Thyroid gland (tissue), 4 donors: Measurements from ENCODE around the gene SPTLC2. TPM values are rescaled to one million over a fixed set of nuclear protein-coding genes. Genes with fewer than 3 reads are reported as not detected.

ENCODE experiments used
- DNase-seq, 2 donors: peaks; one replicate each; pipeline ENCODE4 v3.0.0-alpha.2; 2019
- H3K27ac ChIP-seq, 3 donors: fragments of 200-600 bp; sonication (generic); 1 replicate in 2 of 3; 2 replicates in 1 of 3; pipeline ENCODE4 v1.5.1; 2016 to 2019; ENCODE audit warnings: mild to moderate bottlenecking in 1 of 3, moderate library complexity in 1 of 3
- H3K27me3 ChIP-seq: fragments of 200-600 bp; sonication (generic); one replicate; pipeline ENCODE4 v1.5.1; 2019
- H3K36me3 ChIP-seq, 2 donors: fragments of 200-600 bp; sonication (generic); one replicate each; pipeline ENCODE4 v1.5.1; 2016 to 2019
- H3K4me1 ChIP-seq, 2 donors: fragments of 200-600 bp; sonication (generic); one replicate each; pipeline ENCODE4 v1.5.1; 2017 to 2019
- H3K4me3 ChIP-seq, 3 donors: fragments of 200-600 bp; sonication (generic); replicated peaks in 1 of 3; 1 replicate in 2 of 3; 2 replicates in 1 of 3; pipeline ENCODE4 v1.5.1; 2016; ENCODE audit warnings: mild to moderate bottlenecking in 1 of 3
- H3K9me3 ChIP-seq: fragments of 200-600 bp; sonication (generic); one replicate; pipeline ENCODE4 v1.5.1; 2017
- CTCF ChIP-seq, 6 experiments: fragments of 200-600 bp in 3 of 6; fragments of 450-650 bp in 3 of 6; sonication (generic) in 3 of 6; IDR thresholded peaks; one replicate each; pipeline ENCODE4 v1.5.1; 2016 to 2019; ENCODE audit warnings: antibody characterized with exemption in 6 of 6, mild to moderate bottlenecking in 2 of 6, inconsistent platforms in 1 of 6, moderate library complexity in 1 of 6
- POLR2A ChIP-seq, 2 donors: fragments of 450-650 bp; IDR thresholded peaks; one replicate each; pipeline ENCODE4 v1.6.1; 2017; ENCODE audit warnings: antibody characterized with exemption in 2 of 2, mild to moderate bottlenecking in 2 of 2, moderate library complexity in 1 of 2
- WGBS, 2 donors: methylation state at CpG; one replicate each; pipeline ENCODE4 v1.1.5; 2017; 5-methylcytosine and 5-hydroxymethylcytosine counted together
- intact Hi-C: fragments of 100-400 bp; cut with DNase I; formaldehyde crosslinking; loops from one replicate; pipeline ENCODE4 v1.15.1; 2023
- total RNA-seq, 4 donors: library from RNA; depleted of rRNA; stranded (reverse); fragments of >200 nt; gene quantifications; one replicate each; pipeline ENCODE4 v1.2.3, GENCODE V29; 2016

SPTLC2 gene
- total RNA-seq, 4 donors from 2014 or later, result 25.6 to 32.2 (median 29.0) TPM

DNA sequence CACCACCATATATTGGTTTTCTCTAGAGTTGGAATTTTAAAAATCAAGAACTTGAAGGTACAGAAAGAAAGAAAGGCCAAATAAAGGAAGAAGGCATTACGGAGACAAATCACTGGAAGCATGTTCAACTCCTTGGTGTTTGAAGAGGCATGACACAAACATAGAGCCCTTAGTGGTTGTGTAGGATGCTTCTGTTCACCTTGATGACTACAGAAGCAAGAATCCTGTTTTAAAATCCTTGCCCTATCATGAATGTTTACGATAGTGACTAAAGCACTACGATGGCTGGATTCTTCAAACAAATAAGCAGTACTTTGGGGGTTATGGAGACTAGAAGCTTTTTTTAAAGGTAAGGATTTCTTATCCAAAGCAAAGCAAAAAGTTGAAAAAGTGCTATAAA lies 107.6 kb downstream of the SPTLC2 start:
- WGBS, 2 donors, result 94 to 95% methylated on average over 3 of the region's 3 CpGs
- no peak for DNase-seq
- Histone ChIP-seq H3K9me3 (no peaks in the 10 kb centered on the region), H3K27me3 (no peaks in the 10 kb centered on the region), H3K36me3 (peaks cover 13 to 15% of the 10 kb centered on the region in 2 donors), H3K4me3 (no peak overlapping the region), H3K27ac (no peak overlapping the region), H3K4me1 (no peaks in the 10 kb centered on the region)
- TF ChIP-seq CTCF (IDR thresholded peaks at IDR 0.05) (no peak), POLR2A (IDR thresholded peaks at IDR 0.05) (no peak)
- intact Hi-C loops, result no loop called here

DNA sequence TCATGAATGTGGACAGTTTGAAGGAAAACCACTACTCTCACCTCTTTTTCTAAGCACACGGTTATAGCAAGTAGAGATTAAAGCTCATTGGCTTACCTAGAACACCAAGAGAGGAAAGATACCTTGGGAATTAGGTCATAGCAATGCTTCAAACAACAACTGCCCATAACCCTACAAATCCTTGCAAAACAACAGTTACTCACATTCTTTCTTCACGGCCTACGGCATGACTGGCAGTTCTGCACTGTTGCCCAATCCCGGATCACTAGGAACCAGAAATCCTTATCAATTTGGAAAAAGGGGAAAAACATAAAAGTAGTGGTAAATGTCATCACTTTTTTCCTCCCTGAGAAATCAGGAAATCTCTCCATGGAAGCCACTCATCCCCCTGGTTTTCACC lies 108.2 kb downstream of the SPTLC2 start:
- Histone ChIP-seq H3K27me3 (no peaks in the 10 kb centered on the region), H3K36me3 (peaks cover 13 to 15% of the 10 kb centered on the region in 2 donors), H3K4me3 (no peak overlapping the region), H3K9me3 (no peaks in the 10 kb centered on the region), H3K27ac (no peak overlapping the region), H3K4me1 (no peaks in the 10 kb centered on the region)
- 87 to 92% methylated on average over 4 of the region's 4 CpGs for WGBS, 2 donors
- DNase-seq, result no peak
- TF ChIP-seq POLR2A (IDR thresholded peaks at IDR 0.05), result no peak
- no peak for TF ChIP-seq CTCF (IDR thresholded peaks at IDR 0.05)
- intact Hi-C loops, result no loop called here

- H3K9me3 ChIP-seq, result no peaks in the 10 kb centered on the region
- DNase-seq, result no peak
- H3K4me3 ChIP-seq, result no peak overlapping the region
- no peak for TF ChIP-seq POLR2A (IDR thresholded peaks at IDR 0.05)
- no peak for TF ChIP-seq CTCF (IDR thresholded peaks at IDR 0.05)
- no peaks in the 10 kb centered on the region for H3K4me1 ChIP-seq
- no peaks in the 10 kb centered on the region for H3K27me3 ChIP-seq
- WGBS, 2 donors, result 96 to 99% methylated on average over 3 of the region's 3 CpGs
- intact Hi-C loops, result no loop called here
- H3K36me3 ChIP-seq, result peaks cover 13 to 15% of the 10 kb centered on the region in 2 donors
- H3K27ac ChIP-seq, result no peak overlapping the region
Observed at GRCh38 chr14:77507762-77508161, 108.7 kb downstream of the SPTLC2 start.

- Histone ChIP-seq H3K9me3 (no peaks in the 10 kb centered on the region), H3K36me3 (peaks cover 0 to 3% of the 10 kb centered on the region in 2 donors), H3K4me1 (no peaks in the 10 kb centered on the region), H3K27ac (no peak overlapping the region), H3K27me3 (no peaks in the 10 kb centered on the region), H3K4me3 (no peak overlapping the region)
- intact Hi-C loops, result no loop called here
- TF ChIP-seq CTCF (IDR thresholded peaks at IDR 0.05), result no peak
- TF ChIP-seq POLR2A (IDR thresholded peaks at IDR 0.05), result no peak
- 70 to 86% methylated on average over 4 of the region's 4 CpGs for WGBS, 2 donors
- no peak for DNase-seq
Observed at GRCh38 chr14:77505031-77505430, 111.4 kb downstream of the SPTLC2 start.

- Histone ChIP-seq H3K9me3 (no peaks in the 10 kb centered on the region), H3K36me3 (no peaks in the 10 kb centered on the region), H3K4me1 (peaks cover 8 to 11% of the 10 kb centered on the region in 2 donors), H3K4me3 (no peak overlapping the region), H3K27me3 (no peaks in the 10 kb centered on the region), H3K27ac (no peak overlapping the region)
- WGBS, 2 donors, result 96 to 97% methylated on average over 5 of the region's 5 CpGs
- intact Hi-C loops, result no loop called here
- TF ChIP-seq POLR2A (IDR thresholded peaks at IDR 0.05), result no peak
- no peak for TF ChIP-seq CTCF (IDR thresholded peaks at IDR 0.05)
- no peak for DNase-seq
Observed at GRCh38 chr14:77503138-77503537, 113.3 kb downstream of the SPTLC2 start.
